ENCODE measurements around the gene KRT79. TPM values are rescaled to one million over a fixed set of nuclear protein-coding genes. Genes with fewer than 3 reads are reported as not detected.

Gene KRT79
- total and polyA plus RNA-seq, 2 experiments from 2014 or later = not detected

- Histone ChIP-seq H3K4me3 (no peak overlapping the region), H3K27me3 (peaks cover 68% of the 10 kb centered on the region), H3K9me3 (ENCODE audit: low read depth) (no peaks in the 10 kb centered on the region), H3K36me3 (no peaks in the 10 kb centered on the region), H3K4me1 (ENCODE audit: low read depth) (no peaks in the 10 kb centered on the region), H3K27ac (no peak overlapping the region)
- DNase-seq (ENCODE audit: low read depth in 1 of 2, low spot score in 1 of 2) = no peak
- TF ChIP-seq CTCF (IDR thresholded peaks at IDR 0.05; ENCODE audit: low read depth, low read length) = no peak
Observed at GRCh38 chr12:52776435-52776834, 57.7 kb downstream of the KRT79 start.

GRCh38 chr12:52774629-52775250 is 59.4 kb downstream of the KRT79 start:
- TF ChIP-seq CTCF (IDR thresholded peaks at IDR 0.05; ENCODE audit: low read depth, low read length) = no peak
- no peak overlapping the region for H3K4me3 ChIP-seq
- H3K27ac ChIP-seq = no peak overlapping the region
- peaks cover 51% of the 10 kb centered on the region for H3K27me3 ChIP-seq
- H3K9me3 ChIP-seq (ENCODE audit: low read depth) = no peaks in the 10 kb centered on the region
- no peak for DNase-seq (ENCODE audit: low read depth in 1 of 2, low spot score in 1 of 2)
- no peaks in the 10 kb centered on the region for H3K4me1 ChIP-seq (ENCODE audit: low read depth)
- no peaks in the 10 kb centered on the region for H3K36me3 ChIP-seq

GRCh38 chr12:52772772-52773171 is 61.3 kb downstream of the KRT79 start:
- no peak overlapping the region for H3K27ac ChIP-seq
- no peak for TF ChIP-seq CTCF (IDR thresholded peaks at IDR 0.05; ENCODE audit: low read depth, low read length)
- no peaks in the 10 kb centered on the region for H3K36me3 ChIP-seq
- DNase-seq (ENCODE audit: low read depth in 1 of 2, low spot score in 1 of 2) = no peak
- H3K9me3 ChIP-seq (ENCODE audit: low read depth) = no peaks in the 10 kb centered on the region
- no peak overlapping the region for H3K4me3 ChIP-seq
- H3K4me1 ChIP-seq (ENCODE audit: low read depth) = no peaks in the 10 kb centered on the region
- H3K27me3 ChIP-seq = peaks cover 34% of the 10 kb centered on the region

- Histone ChIP-seq H3K27ac (no peak overlapping the region), H3K4me1 (ENCODE audit: low read depth) (no peaks in the 10 kb centered on the region), H3K9me3 (ENCODE audit: low read depth) (no peaks in the 10 kb centered on the region), H3K27me3 (peaks cover 28% of the 10 kb centered on the region), H3K4me3 (no peak overlapping the region), H3K36me3 (no peaks in the 10 kb centered on the region)
- DNase-seq (ENCODE audit: low read depth in 1 of 2, low spot score in 1 of 2) = no peak
- TF ChIP-seq CTCF (IDR thresholded peaks at IDR 0.05; ENCODE audit: low read depth, low read length) = no peak
Observed at GRCh38 chr12:52772188-52772587, 61.9 kb downstream of the KRT79 start.

GRCh38 chr12:52771505-52771904 is 62.6 kb downstream of the KRT79 start:
- Histone ChIP-seq H3K4me3 (no peak overlapping the region), H3K9me3 (ENCODE audit: low read depth) (no peaks in the 10 kb centered on the region), H3K27ac (no peak overlapping the region), H3K27me3 (peaks cover 26% of the 10 kb centered on the region), H3K36me3 (no peaks in the 10 kb centered on the region), H3K4me1 (ENCODE audit: low read depth) (no peaks in the 10 kb centered on the region)
- no peak for DNase-seq (ENCODE audit: low read depth in 1 of 2, low spot score in 1 of 2)
- TF ChIP-seq CTCF (IDR thresholded peaks at IDR 0.05; ENCODE audit: low read depth, low read length) = no peak

Other genes starting within 250 kb of the KRT79 start
- gene KRT72, start 232.8 kb downstream of the KRT79 start, total RNA-seq = not detected in 2 replicates
- not detected in 2 replicates for gene KRT72, start 232.8 kb downstream of the KRT79 start, polyA plus RNA-seq
- not detected in 2 replicates for gene KRT73, start 215.8 kb downstream of the KRT79 start, total RNA-seq
- not detected in 2 replicates for gene KRT73, start 215.8 kb downstream of the KRT79 start, polyA plus RNA-seq
- not detected in 2 replicates for gene KRT2, start 182.1 kb downstream of the KRT79 start, total RNA-seq
- not detected in 2 replicates for gene KRT2, start 182.1 kb downstream of the KRT79 start, polyA plus RNA-seq
- not detected in 2 replicates for gene KRT1, start 153.9 kb downstream of the KRT79 start, total RNA-seq
- gene KRT1, start 153.9 kb downstream of the KRT79 start, polyA plus RNA-seq = not detected in 2 replicates
- not detected in 2 replicates for gene KRT77, start 130.8 kb downstream of the KRT79 start, total RNA-seq
- not detected in 2 replicates for gene KRT77, start 130.8 kb downstream of the KRT79 start, polyA plus RNA-seq
- gene KRT76, start 57.0 kb downstream of the KRT79 start, total RNA-seq = not detected in 2 replicates
- not detected in 2 replicates for gene KRT76, start 57.0 kb downstream of the KRT79 start, polyA plus RNA-seq
- not detected in 2 replicates for gene KRT3, start 38.2 kb downstream of the KRT79 start, total RNA-seq
- gene KRT3, start 38.2 kb downstream of the KRT79 start, polyA plus RNA-seq = not detected in 2 replicates
- gene KRT4, start 20.2 kb downstream of the KRT79 start, total RNA-seq = not detected in 2 replicates
- not detected in 2 replicates for gene KRT4, start 20.2 kb downstream of the KRT79 start, polyA plus RNA-seq
- gene KRT78, start 14.7 kb upstream of the KRT79 start, total RNA-seq = not detected in 2 replicates
- gene KRT78, start 14.7 kb upstream of the KRT79 start, polyA plus RNA-seq = not detected in 2 replicates
- gene KRT8, start 70.8 kb upstream of the KRT79 start, total RNA-seq = 480 and 946 TPM in 2 replicates
- gene KRT8, start 70.8 kb upstream of the KRT79 start, polyA plus RNA-seq = 728 and 1,480 TPM in 2 replicates
- 310 and 601 TPM in 2 replicates for gene KRT18, start 114.8 kb upstream of the KRT79 start, total RNA-seq
- 472 and 838 TPM in 2 replicates for gene KRT18, start 114.8 kb upstream of the KRT79 start, polyA plus RNA-seq
- gene EIF4B, start 172.1 kb upstream of the KRT79 start, total RNA-seq = 374 and 722 TPM in 2 replicates
- gene EIF4B, start 172.1 kb upstream of the KRT79 start, polyA plus RNA-seq = 50.0 and 81.5 TPM in 2 replicates
- 3.9 and 4.5 TPM in 2 replicates for gene TNS2, start 215.8 kb upstream of the KRT79 start, total RNA-seq
- gene TNS2, start 215.8 kb upstream of the KRT79 start, polyA plus RNA-seq = 2.2 and 5.1 TPM in 2 replicates
- gene SPRYD3, start 245.1 kb upstream of the KRT79 start, total RNA-seq = 14.8 and 15.8 TPM in 2 replicates
- gene SPRYD3, start 245.1 kb upstream of the KRT79 start, polyA plus RNA-seq = 17.6 and 19.4 TPM in 2 replicates